Fibroblast of lung (primary cell): ENCODE measurements around the gene IP6K2. TPM values are rescaled to one million over a fixed set of nuclear protein-coding genes. Genes with fewer than 3 reads are reported as not detected.

Source experiments
- DNase-seq, 2 donors: peaks; one replicate each; pipeline versions ENCODE4 v3.0.0 to v3.0.0-alpha.2; 2010; ENCODE audit warnings: low read depth in 2 of 2
- H2AFZ ChIP-seq: 2 replicates; pipeline ENCODE4 v1.5.1; 2012; ENCODE audit warnings: low read length, control low read depth, inconsistent platforms
- H3K27ac ChIP-seq: 2 replicates; pipeline ENCODE4 v1.5.1; 2011; ENCODE audit warnings: low read length, control low read depth; ENCODE audit not compliant: insufficient read depth
- H3K27me3 ChIP-seq: 2 replicates; pipeline ENCODE4 v1.5.1; 2011; ENCODE audit warnings: mild to moderate bottlenecking, low read length; ENCODE audit not compliant: control insufficient read depth, insufficient read depth
- H3K36me3 ChIP-seq: 2 replicates; pipeline ENCODE4 v1.5.1; 2011; ENCODE audit warnings: low read length; ENCODE audit not compliant: control insufficient read depth, insufficient read depth
- H3K4me1 ChIP-seq: 2 replicates; pipeline ENCODE4 v1.5.1; 2011; ENCODE audit warnings: low read length; ENCODE audit not compliant: control insufficient read depth, insufficient read depth; ENCODE audit errors: extremely low read depth
- H3K4me2 ChIP-seq: 2 replicates; pipeline ENCODE4 v1.5.1; 2011; ENCODE audit warnings: low read length, control low read depth; ENCODE audit not compliant: insufficient read depth; ENCODE audit errors: extremely low read depth
- H3K4me3 ChIP-seq, 4 experiments: fragments of 200-600 bp in 1 of 4; sonication (generic) in 1 of 4; replicated peaks in 1 of 4; 2 replicates each; pipeline ENCODE4 v1.5.1; 2011 to 2016; ENCODE audit warnings: low read length in 4 of 4, low read depth in 3 of 4, mild to moderate bottlenecking in 3 of 4, control low read depth in 2 of 4, inconsistent platforms in 1 of 4, mixed read lengths in 1 of 4; ENCODE audit not compliant: insufficient read depth in 1 of 4; ENCODE audit errors: control extremely low read depth in 1 of 4
- H3K79me2 ChIP-seq: 2 replicates; pipeline ENCODE4 v1.5.1; 2012; ENCODE audit warnings: mild to moderate bottlenecking, low read length, inconsistent platforms; ENCODE audit not compliant: control insufficient read depth, insufficient read depth
- H3K9ac ChIP-seq: 2 replicates; pipeline ENCODE4 v1.5.1; 2011; ENCODE audit warnings: mild to moderate bottlenecking, low read length, control low read depth; ENCODE audit not compliant: insufficient read depth
- H3K9me3 ChIP-seq: 2 replicates; pipeline ENCODE4 v1.5.1; 2012; ENCODE audit warnings: low read depth, low read length; ENCODE audit not compliant: control insufficient read depth, insufficient read depth
- H4K20me1 ChIP-seq: 2 replicates; pipeline ENCODE4 v1.5.1; 2011; ENCODE audit warnings: low read length; ENCODE audit not compliant: control insufficient read depth, insufficient read depth; ENCODE audit errors: extremely low read depth
- CTCF ChIP-seq, 2 donors: IDR thresholded peaks in 1 of 2; conservative IDR thresholded peaks in 1 of 2; 1 replicate in 1 of 2; 2 replicates in 1 of 2; pipeline ENCODE4 v1.5.1; 2011 to 2012; ENCODE audit warnings: low read length in 2 of 2, control low read depth in 1 of 2, inconsistent platforms in 1 of 2, low read depth in 1 of 2, mild to moderate bottlenecking in 1 of 2
- EZH2 ChIP-seq: IDR thresholded peaks from 2 replicates; pipeline ENCODE4 v1.5.1; 2012; ENCODE audit warnings: low read length, control low read depth, mild to moderate bottlenecking; ENCODE audit errors: missing control alignments
- polyA plus RNA-seq, 2 donors: library from polyadenylated mRNA; depleted of rRNA in 1 of 2; stranded (reverse) in 1 of 2; unstranded in 1 of 2; fragments of >200 nt; gene quantifications; 2 replicates each; pipeline ENCODE4 v1.2.1, GENCODE V29; 2011 to 2012; ENCODE audit warnings: missing spikeins in 1 of 2
- total RNA-seq: library from RNA; depleted of rRNA; stranded (reverse); fragments of >200 nt; gene quantifications from 2 replicates; pipeline ENCODE4 v1.2.1, GENCODE V29; 2014

The IP6K2 gene
- total and polyA plus RNA-seq, 2 donors (not counting 1 experiment from before 2014, with no cell fraction given) = 53.5 to 58.9 TPM

- Histone ChIP-seq H3K79me2 (no peaks in the 10 kb centered on the region), H3K9me3 (no peaks in the 10 kb centered on the region), H3K36me3 (no peaks in the 10 kb centered on the region), H3K9ac (no peak overlapping the region), H3K4me3 (peak overlapping the region in 2 of 4 experiments; percentile 16 to 49), H4K20me1 (no peaks in the 10 kb centered on the region), H2AFZ (peak overlapping the region; percentile 10), H3K27ac (no peak overlapping the region), H3K27me3 (peaks cover 5% of the 10 kb centered on the region), H3K4me2 (peak overlapping the region; percentile 52), H3K4me1 (no peaks in the 10 kb centered on the region)
- DNase-seq = peak; percentile 54 to 70
- TF ChIP-seq EZH2 (no peak), CTCF (conservative IDR thresholded peaks at IDR 0.05 in 1 of 2, IDR thresholded peaks at IDR 0.05 in 1 of 2; ENCODE audit: low read depth in 1 of 2, low read length in 2 of 2) (peak; percentile 31 to 56)
These were observed 60.8 kb downstream of the IP6K2 start for GRCh38 chr3:48656061-48656840.

- Histone ChIP-seq H3K9ac (no peak overlapping the region), H3K4me1 (no peaks in the 10 kb centered on the region), H3K79me2 (no peaks in the 10 kb centered on the region), H3K27me3 (peaks cover under 1% of the 10 kb centered on the region), H3K4me2 (peak overlapping the region; percentile 46), H2AFZ (no peak overlapping the region), H3K27ac (no peak overlapping the region), H3K36me3 (no peaks in the 10 kb centered on the region), H3K4me3 (no peak overlapping the region), H4K20me1 (no peaks in the 10 kb centered on the region), H3K9me3 (no peaks in the 10 kb centered on the region)
- DNase-seq = no peak
- TF ChIP-seq CTCF (conservative IDR thresholded peaks at IDR 0.05 in 1 of 2, IDR thresholded peaks at IDR 0.05 in 1 of 2; ENCODE audit: low read depth in 1 of 2, low read length in 2 of 2) (no peak), EZH2 (no peak)
These were observed 61.4 kb downstream of the IP6K2 start for GRCh38 chr3:48655606-48656005.

- no peak overlapping the region for H3K9ac ChIP-seq
- no peaks in the 10 kb centered on the region for H3K9me3 ChIP-seq
- no peaks in the 10 kb centered on the region for H3K4me1 ChIP-seq
- no peaks in the 10 kb centered on the region for H4K20me1 ChIP-seq
- no peak overlapping the region for H3K4me2 ChIP-seq
- H3K79me2 ChIP-seq = no peaks in the 10 kb centered on the region
- TF ChIP-seq CTCF (conservative IDR thresholded peaks at IDR 0.05 in 1 of 2, IDR thresholded peaks at IDR 0.05 in 1 of 2; ENCODE audit: low read depth in 1 of 2, low read length in 2 of 2) (no peak), EZH2 (no peak)
- H3K36me3 ChIP-seq = no peaks in the 10 kb centered on the region
- no peaks in the 10 kb centered on the region for H3K27me3 ChIP-seq
- DNase-seq = no peak
- no peak overlapping the region for H3K27ac ChIP-seq
- no peak overlapping the region for H2AFZ ChIP-seq
- H3K4me3 ChIP-seq = no peak overlapping the region
These were observed 62.0 kb downstream of the IP6K2 start for GRCh38 chr3:48655063-48655462.
